GDM1 (cell line): Measurements from ENCODE around the gene SLC22A17.

ENCODE experiments used
- DNase-seq: peaks from one replicate; lab custom pipeline; 2025; lab: John Stamatoyannopoulos, UW

SLC22A17 gene

DNA sequence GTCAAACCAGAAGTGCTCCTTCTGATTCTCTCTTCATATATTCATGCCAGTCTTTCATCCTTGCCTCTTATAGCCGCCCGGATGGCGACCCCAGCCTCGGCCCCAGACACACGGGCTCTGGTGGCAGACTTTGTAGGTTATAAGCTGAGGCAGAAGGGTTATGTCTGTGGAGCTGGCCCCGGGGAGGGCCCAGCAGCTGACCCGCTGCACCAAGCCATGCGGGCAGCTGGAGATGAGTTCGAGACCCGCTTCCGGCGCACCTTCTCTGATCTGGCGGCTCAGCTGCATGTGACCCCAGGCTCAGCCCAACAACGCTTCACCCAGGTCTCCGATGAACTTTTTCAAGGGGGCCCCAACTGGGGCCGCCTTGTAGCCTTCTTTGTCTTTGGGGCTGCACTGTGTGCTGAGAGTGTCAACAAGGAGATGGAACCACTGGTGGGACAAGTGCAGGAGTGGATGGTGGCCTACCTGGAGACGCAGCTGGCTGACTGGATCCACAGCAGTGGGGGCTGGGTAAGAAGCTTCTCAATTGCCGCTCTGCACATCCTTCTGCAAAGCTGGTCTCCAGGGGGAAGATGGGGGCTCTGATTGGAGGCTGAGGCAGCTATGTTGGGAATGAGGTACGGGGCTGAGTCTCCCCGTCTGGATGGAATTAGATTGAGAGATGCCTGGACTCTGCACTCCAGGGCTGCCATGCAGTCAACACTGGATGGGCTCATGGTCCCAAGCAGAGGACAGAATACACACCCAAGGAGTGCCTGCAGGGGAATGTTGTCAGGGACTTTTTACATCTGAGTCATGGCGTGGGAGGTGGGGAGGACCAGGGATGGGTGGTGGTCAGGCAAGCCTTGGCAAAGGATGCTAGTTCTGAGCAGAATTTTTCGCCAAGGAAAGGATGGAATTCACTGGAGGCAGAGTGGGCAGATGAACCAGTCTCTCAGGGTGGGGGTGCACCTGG, 44.7 kb downstream of the SLC22A17 start:
- DNase-seq = no peak

DNA sequence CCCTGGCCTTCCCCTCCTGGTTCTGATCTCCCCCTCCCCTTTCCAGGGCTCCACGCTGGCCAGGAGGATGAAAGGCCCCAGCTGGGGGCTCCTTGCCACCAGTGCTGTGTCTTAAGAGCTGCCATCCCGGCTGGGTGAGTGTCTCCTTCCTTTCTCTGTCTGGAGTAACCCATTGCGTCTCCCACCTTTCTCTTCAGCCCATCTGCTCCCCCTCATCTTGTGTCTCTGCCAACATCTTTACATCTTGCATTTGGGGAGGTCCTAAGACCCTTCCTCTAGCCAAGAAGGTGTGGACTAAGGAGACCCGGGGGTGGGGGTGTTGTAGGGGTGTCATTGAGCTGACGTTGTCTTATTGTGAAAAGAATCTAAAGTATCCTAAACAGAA, 45.5 kb downstream of the SLC22A17 start:
- no peak for DNase-seq

DNA sequence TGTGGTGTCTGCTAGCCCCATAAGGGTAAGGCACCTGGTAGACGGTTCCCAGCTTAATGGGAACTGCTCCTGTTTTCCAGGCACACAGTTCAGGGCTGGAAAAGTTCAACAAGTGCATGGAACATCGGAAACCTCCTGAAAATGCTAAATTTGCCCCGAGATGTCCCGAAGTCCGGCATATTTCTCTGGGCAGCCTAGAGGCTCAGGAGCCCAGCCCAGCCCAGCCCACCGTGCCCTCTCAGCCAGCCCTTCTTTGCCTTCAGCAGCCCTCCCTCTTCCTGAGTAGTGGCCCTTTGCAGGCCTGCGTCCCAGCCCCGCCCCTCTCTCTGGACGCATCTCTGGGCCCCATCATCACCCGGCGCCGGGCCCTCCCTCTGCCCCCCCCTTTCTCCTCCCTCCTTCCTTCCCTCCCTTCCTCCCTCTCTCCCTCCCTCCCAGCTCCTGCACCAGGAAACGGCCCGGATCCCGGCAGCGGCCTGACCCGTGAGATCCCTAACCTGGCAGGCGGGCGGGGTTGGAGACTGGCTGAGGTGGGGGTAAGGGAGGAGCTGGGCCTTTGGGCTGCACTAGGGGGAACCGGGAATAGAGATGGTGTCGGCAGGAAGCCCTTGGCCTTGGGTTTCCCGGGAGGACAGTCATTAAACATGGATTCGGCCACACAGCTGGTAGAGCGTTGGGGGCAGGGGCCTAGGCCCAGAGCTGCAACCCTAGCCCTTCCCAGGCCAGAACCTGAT, 46.1 kb downstream of the SLC22A17 start, which contains the start of gene BCL2L2:
Gene BCL2L2, plus strand, starts transcription at position 422 of the 734 bp plus-strand sequence. CDS start 935 bp downstream, outside the sequence.
- peak; percentile 78 for DNase-seq

DNA sequence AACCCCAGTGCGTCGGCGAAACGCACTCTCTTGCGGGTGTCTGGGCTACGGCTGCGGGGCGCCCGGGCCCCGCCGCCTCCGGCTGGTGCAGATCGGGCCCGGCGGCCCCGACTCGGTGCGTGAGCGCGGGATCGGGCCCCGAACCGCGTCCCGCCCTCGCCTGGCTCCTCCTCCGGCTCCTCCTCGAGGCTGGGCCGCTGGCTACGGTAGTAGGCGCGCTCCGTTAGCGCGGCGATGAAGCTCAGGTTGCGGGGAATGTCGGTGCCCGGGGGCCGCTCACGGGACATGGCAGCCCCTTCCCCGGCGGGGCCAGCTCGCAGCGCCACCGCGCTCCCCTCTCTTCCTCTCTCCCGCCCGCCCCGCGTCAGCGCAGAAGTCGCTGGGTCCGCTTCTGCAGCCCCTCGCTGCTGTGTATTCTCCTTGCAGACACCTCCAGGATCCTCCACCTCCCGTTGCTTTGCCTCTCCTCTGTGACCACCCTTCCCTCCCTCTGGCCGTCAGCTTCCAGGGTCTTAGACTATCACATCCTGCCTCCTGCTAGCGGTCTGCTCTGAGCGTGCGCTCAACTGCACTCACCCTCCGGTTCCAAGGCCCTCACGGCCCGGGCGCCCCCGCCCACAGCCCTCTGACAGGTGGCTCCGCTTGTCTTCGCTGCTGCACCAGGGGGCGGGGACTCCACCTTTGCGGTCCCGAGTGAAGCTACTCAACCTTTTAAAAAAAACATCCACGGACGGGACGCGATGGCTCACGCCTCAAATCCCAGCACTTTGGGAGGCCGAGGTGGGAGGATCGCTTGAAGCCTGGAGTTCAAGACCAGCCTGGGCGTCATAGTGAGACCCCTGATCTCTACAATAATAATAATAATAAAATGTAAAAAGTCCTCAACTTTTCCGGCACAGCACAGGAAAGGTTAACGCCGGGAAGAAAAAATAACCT, 50.1 kb downstream of the SLC22A17 start, which contains the start of gene PPP1R3E:
Gene PPP1R3E, minus strand, starts transcription at position 570 of the 936 bp plus-strand sequence. Its CDS starts 283 bp downstream, at position 287.
- DNase-seq = peak; percentile 64

DNA sequence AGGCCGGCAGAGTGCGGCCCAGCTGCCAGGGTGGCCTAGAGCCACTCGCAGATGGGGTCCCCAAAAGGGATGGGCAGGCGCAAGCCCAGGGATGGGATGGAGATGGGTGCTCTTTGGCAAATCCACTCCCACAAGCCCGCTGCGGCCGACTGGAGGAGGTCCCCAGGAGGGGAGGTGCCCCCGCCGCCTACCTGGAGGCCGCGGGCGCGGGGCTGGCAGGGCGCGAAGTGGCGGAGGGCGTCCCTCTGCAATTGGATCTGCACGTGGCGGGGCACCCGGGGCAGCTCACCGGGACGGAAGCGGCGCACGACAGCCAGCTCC, 50.8 kb downstream of the SLC22A17 start:
- no peak for DNase-seq

DNA sequence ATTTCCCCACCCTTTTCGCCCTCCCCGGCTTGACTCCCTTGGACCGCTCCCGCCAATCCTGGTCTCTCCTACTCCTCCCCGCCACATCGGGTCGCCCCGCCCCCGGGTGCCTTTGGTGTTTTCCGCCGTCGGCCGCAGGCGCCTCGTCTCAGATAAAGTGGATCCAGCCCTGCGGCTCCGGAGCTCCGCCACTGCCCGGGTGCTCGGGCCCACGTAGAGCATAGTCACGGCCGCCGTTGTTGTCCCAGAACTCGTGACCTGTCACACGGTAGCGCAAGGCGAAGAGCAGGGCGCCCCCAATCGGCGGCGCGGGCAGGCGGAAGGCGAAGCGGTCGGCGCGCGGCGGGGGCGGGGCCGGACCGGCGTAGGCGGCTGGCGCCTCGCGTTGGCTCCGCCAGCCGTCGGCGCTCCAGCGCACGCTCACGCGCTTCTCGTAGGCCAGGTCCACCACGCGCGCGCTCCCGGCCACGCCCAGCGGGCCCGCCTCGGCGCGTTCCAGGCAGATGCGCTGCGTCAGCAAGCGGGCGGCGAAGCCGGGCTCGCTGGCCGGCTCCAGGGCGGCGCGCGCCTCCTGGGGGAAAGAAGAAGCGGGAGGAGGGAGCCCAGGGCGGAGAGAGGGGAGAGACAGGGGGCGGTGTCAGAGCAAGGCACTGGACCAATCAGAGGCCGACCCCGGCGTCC, 51.3 kb downstream of the SLC22A17 start:
- peak; percentile 100 for DNase-seq

- DNase-seq = no peak
Measured at GRCh38 chr14:23300687-23301223, 51.9 kb downstream of the SLC22A17 start.

DNA sequence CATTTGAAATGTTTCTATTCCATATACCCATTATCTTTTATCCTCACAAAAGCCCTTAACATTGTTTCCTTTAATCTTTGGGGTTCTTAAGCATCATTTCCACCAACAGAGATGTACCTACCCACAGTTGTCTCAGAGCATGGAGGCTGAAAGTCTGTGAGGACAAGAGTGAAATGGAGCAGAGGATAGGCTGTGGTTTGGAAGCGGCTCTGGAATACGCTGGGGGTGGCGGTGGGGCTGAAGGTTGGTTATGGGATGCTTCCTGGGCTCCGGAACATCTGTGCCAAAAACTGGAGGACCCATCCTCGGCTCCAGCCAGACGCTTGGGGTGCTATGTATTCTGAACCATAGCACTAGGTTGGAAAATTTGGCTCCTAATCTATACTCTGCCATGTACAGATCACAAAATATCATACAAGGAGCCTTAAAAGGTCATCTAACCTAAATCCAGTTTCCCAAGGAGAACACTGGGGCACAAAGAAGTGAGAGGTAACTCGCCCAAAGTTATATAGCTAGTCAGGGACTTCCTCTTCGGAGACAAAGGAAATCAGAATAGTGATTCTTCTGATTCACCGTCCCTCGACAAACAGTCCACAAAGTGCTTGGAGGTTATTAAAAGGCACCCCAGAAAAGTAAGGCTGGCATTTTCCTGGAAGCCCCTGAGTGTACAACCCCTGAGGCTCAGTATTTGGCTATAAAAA, 52.6 kb downstream of the SLC22A17 start:
- DNase-seq = no peak

DNA sequence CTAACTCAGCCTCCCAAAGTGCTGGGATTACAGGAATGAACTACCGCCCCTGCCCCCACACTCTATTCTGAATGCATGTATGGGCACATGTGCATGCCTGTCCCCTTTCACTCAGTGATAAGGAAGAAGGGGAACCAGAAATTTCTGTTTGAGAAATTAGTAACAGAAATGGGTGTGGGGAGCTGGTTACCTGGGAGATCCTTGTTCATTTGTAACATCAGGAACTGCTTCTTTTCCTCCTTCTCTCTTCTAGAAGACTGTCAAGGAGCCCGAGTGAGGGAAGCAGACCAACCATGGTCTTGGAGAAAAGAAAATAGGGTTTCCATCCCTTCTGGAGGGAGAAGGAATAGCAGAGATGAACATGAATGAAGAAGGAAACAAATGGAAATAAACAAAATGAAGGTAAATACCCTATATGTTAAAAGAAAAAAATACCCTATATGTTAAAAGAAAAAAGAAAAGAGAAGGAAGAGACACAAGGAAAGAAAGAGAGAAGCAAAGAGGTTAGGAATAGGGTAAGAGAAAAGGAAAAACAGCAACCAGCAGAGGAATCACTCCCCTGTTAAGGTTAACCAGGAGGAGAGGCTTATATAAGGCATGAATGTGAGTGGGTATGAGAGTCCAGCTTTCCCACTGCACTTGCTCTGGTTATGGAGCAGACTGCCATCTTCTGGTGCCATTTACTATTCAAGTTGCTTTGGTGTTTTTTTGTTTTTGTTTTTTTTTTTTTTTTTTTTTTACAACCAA, 53.3 kb downstream of the SLC22A17 start:
- DNase-seq = no peak

- DNase-seq = no peak
Measured at GRCh38 chr14:23297611-23298277, 54.9 kb downstream of the SLC22A17 start.

- no peak for DNase-seq
Measured at GRCh38 chr14:23297096-23297495, 55.6 kb downstream of the SLC22A17 start.
